ACHN (cell line): ENCODE results near the gene MAT2A.
"Not testable (repeated sequence)": the region's sequence is repeated elsewhere in the genome, so short reads cannot be mapped to it uniquely, and the experiment has no call there.

Experiments used
- DNase-seq: peaks from one replicate; pipeline ENCODE4 v3.0.0-alpha.2; 2015
- in situ Hi-C: cut with HindIII; loops from 2 replicates; pipeline ENCODE4 v1.10.0; 2017; ENCODE audit warnings: low sequenced_read_pairs, low pct_ligation_motif_present, low pct_unique_long_range_greater_than_20kb

Gene MAT2A

DNA sequence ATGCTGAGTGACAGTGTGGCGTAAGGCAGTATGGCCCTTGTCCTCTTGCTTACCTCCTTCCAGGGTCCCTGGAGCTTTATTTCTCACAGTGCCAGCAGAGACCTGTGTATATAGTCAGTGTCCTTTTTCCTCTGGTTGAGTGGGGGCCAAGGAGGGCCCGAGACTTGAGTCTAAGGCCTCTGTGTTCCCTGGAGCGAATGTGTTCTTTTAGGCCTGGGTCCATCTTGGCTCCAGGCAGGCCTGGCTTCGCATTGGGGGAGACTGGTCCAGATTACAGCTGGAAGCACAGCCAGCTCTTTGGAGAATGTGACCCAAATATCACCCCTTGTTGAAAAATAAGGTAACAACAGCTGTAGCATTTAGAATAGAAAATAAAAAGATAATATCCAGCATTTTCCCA is 50.2 kb downstream of the MAT2A start:
- no peak for DNase-seq
- in situ Hi-C loops = no loop called here

DNA sequence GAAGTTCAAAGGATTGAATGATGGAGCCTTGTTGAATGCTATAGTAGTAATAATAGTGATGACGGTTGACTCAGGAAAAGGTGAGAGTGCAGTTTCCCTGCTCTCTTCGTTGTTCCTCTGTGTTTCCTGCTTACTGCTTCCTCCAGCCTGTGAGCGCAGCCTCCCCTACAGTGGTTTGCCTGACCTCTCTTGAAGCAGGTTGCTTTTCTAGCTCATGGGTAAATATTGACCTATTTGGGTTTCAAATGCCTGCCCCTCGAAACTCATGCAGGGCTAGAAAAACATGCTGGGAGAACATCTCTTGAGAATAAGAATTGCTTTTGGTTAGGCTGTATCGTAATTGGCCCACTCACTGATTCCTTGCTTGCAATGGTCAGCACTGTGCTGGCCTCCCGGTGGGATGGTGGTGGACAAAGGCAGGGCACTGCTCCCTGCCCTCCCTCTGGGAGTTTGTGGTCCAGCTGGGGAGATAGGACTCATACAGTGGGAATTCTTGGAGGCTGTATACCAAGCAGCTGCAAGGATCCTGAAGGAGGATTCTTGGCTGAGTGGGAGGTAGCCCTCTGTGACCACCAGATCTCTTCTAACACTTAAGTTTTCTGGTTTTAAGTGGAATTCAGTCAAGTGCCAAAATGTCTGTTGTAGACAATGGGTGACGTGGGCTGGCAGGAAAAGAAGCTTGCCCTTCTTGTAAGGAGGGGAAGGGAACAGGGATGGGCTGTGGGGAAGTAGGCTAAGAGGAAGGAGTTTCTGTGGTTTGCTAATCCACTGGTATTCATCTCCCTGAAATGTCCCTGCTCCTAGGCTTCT is 51.2 kb downstream of the MAT2A start:
- in situ Hi-C loops = no loop called here
- DNase-seq = peak; percentile 34

DNA sequence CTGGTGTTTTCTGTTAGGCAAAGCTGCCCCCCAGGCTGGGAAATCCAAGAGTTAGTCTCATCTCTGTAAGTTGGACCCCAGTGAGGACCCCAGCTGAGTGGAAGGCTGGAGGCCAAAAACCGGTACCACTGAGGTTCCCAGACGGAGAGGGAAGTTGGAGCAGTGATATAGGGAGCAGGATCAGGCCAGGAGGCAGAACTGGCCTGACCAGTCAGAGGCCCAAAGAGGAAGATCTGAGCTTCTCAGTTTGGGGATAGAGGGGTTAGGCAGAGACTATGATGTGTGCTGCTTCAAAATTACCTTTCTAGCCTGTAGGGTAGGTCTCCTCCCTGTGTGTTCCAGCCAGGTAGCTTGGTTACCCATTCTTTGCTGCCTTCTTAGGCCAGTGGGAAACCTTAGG is 52.0 kb downstream of the MAT2A start:
- in situ Hi-C loops = no loop called here
- no peak for DNase-seq

DNA sequence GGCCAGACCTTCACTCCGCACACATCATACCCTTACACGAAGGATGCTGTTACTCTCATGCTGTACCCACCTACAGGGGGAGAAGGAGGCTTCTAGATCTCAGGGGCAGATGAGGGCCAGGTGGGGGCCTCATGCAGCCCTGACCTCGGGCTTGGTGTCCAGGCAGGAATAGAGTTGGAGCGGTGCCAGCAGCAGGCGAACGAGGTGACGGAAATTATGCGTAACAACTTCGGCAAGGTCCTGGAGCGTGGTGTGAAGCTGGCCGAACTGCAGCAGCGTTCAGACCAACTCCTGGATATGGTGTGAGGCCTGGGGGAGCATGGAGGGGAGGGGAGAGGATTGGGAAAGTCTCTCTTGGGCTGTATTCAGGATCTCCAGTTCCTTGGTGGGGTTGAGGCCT is 52.6 kb downstream of the MAT2A start:
- no peak for DNase-seq
- in situ Hi-C loops = no loop called here

DNA sequence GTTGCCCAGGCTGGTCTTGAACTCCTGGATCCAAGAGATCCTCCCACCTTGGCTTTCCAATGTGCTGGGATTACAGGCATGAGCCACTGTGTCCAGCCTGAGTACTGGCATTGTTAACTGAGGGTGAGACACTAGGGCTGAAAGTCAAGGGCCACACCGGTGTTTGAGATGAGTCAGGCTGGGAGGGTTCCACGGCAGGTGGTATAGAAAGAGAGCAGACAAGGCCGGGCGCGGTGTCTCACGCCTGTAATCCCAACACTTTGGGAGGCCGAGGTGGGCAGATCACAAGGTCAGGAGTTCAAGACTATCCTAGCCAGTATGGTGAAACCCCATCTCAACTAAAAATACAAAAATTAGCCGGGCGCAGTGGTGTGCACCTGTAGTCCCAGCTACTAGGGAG is 53.3 kb downstream of the MAT2A start:
- in situ Hi-C loops, DNase-seq: not testable (repeated sequence)

DNA sequence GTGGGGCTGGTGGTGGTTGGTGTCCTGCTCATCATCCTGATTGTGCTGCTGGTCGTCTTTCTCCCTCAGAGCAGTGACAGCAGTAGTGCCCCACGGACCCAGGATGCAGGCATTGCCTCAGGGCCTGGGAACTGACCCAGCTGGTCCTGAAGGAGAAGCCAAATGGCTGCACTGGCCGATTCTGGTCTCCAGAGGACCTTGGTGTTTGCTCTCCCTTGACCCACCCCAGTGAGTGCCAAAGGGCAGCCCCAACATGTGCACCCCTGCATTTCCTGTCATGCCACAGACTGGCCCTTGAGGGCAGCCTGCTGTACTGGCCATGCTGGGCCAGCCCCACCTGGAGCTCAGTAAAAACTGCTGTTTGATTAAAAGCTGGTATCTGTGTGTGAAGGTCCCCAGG is 54.1 kb downstream of the MAT2A start:
- in situ Hi-C loops = no loop called here
- no peak for DNase-seq
